SK-N-SH treated with all-trans-retinoic acid at 6 μM for 48 hours (cell line): ENCODE data around the gene CYLC2.

Experiments
- ATAC-seq: fragments of 200-7000 bp; cut with Tn5 transposase; 3 replicates; pipeline ENCODE4 v1.9.1; 2020; ENCODE audit warnings: mild to moderate bottlenecking, moderate library complexity
- ARNTL ChIP-seq: fragments of 450-650 bp; formaldehyde crosslinking; IDR thresholded peaks from 2 replicates; pipeline ENCODE4 v1.5.0; 2020; ENCODE audit warnings: low read depth, mild to moderate bottlenecking, moderate library complexity, borderline replicate concordance
- BACH2 ChIP-seq: fragments of 250-450 bp; sonication (Bioruptor Pico); IDR thresholded peaks from 2 replicates; pipeline ENCODE4 v1.9.0; 2021; ENCODE audit warnings: mild to moderate bottlenecking, borderline replicate concordance
- CREB5 ChIP-seq: fragments of 250-450 bp; sonication (Bioruptor Pico); IDR thresholded peaks from 2 replicates; pipeline ENCODE4 v1.5.1; 2020; ENCODE audit warnings: low read depth, mild to moderate bottlenecking, moderate library complexity
- CSDC2 ChIP-seq: fragments of 250-450 bp; sonication (Bioruptor Pico); IDR thresholded peaks from 2 replicates; pipeline ENCODE4 v1.5.0; 2020; ENCODE audit warnings: mild to moderate bottlenecking, moderate library complexity
- CSRNP3 ChIP-seq: fragments of 250-450 bp; sonication (Bioruptor Pico); IDR thresholded peaks from 2 replicates; pipeline ENCODE4 v1.5.1; 2021; ENCODE audit warnings: mild to moderate bottlenecking, moderate library complexity
- ESRRG ChIP-seq: fragments of 250-450 bp; sonication (Bioruptor Pico); IDR thresholded peaks from 2 replicates; pipeline ENCODE4 v1.6.1; 2021; ENCODE audit warnings: mild to moderate bottlenecking
- GLIS3 ChIP-seq: fragments of 250-450 bp; sonication (Bioruptor Pico); IDR thresholded peaks from 2 replicates; pipeline ENCODE4 v1.5.0; 2020; ENCODE audit warnings: mild to moderate bottlenecking, moderate library complexity
- OSR1 ChIP-seq: fragments of 250-450 bp; sonication (Bioruptor Pico); IDR thresholded peaks from 2 replicates; pipeline ENCODE4 v1.8.0; 2022; ENCODE audit warnings: moderate library complexity, mild to moderate bottlenecking, inconsistent platforms
- POU6F1 ChIP-seq: fragments of 250-450 bp; sonication (Bioruptor Pico); IDR thresholded peaks from 2 replicates; pipeline ENCODE4 v1.8.0; 2021; ENCODE audit warnings: low read depth, mild to moderate bottlenecking, moderate library complexity, borderline replicate concordance
- PPARA ChIP-seq: fragments of 250-450 bp; sonication (Bioruptor Pico); IDR thresholded peaks from 2 replicates; pipeline ENCODE4 v1.5.0; 2020; ENCODE audit warnings: mild to moderate bottlenecking, borderline replicate concordance
- RARB ChIP-seq: fragments of 250-450 bp; sonication (Bioruptor Pico); IDR thresholded peaks from 2 replicates; pipeline ENCODE4 v1.8.0; 2021; ENCODE audit warnings: mild to moderate bottlenecking, moderate library complexity
- SNAI2 ChIP-seq: fragments of 250-450 bp; sonication (Bioruptor Pico); IDR thresholded peaks from 2 replicates; pipeline ENCODE4 v1.5.0; 2020; ENCODE audit warnings: mild to moderate bottlenecking, moderate library complexity
- TCF4 ChIP-seq: fragments of 250-450 bp; sonication (Bioruptor Pico); IDR thresholded peaks from 2 replicates; pipeline ENCODE4 v1.8.0; 2021; ENCODE audit warnings: mild to moderate bottlenecking, moderate library complexity, borderline replicate concordance
- TOX ChIP-seq: fragments of 250-450 bp; sonication (Bioruptor Pico); IDR thresholded peaks from 2 replicates; pipeline ENCODE4 v1.8.0; 2021; ENCODE audit warnings: mild to moderate bottlenecking, moderate library complexity, borderline replicate concordance
- TSHZ2 ChIP-seq: fragments of 250-450 bp; sonication (Bioruptor Pico); IDR thresholded peaks from 2 replicates; pipeline ENCODE4 v1.5.0; 2020; ENCODE audit warnings: mild to moderate bottlenecking, moderate library complexity
- ZC3H10 ChIP-seq: fragments of 250-450 bp; sonication (Bioruptor Pico); IDR thresholded peaks from 2 replicates; pipeline ENCODE4 v1.5.1; 2021; ENCODE audit warnings: mild to moderate bottlenecking, moderate library complexity
- ZFP3 ChIP-seq: fragments of 250-450 bp; sonication (Bioruptor Pico); IDR thresholded peaks from 2 replicates; pipeline ENCODE4 v1.5.0; 2020; ENCODE audit warnings: mild to moderate bottlenecking, moderate library complexity
- ZFP30 ChIP-seq: fragments of 450-650 bp; formaldehyde crosslinking; IDR thresholded peaks from 2 replicates; pipeline ENCODE4 v1.5.0; 2022; ENCODE audit warnings: mild to moderate bottlenecking, moderate library complexity
- ZNF565 ChIP-seq: fragments of 450-650 bp; formaldehyde crosslinking; conservative IDR thresholded peaks from 2 replicates; pipeline ENCODE4 v1.5.0; 2020; ENCODE audit warnings: low read depth, mild to moderate bottlenecking, moderate library complexity
- ZNF70 ChIP-seq: fragments of 450-650 bp; formaldehyde crosslinking; IDR thresholded peaks from 2 replicates; pipeline ENCODE4 v1.5.0; 2020; ENCODE audit warnings: mild to moderate bottlenecking, moderate library complexity
- ZNF8 ChIP-seq: fragments of 450-650 bp; formaldehyde crosslinking; IDR thresholded peaks from 2 replicates; pipeline ENCODE4 v1.5.0; 2020; ENCODE audit warnings: mild to moderate bottlenecking, moderate library complexity
- TF ChIP-seq, protein P1 (sequence below): fragments of 250-450 bp; sonication (Bioruptor Pico); IDR thresholded peaks from 2 replicates; pipeline ENCODE4 v1.8.0; 2020; ENCODE audit warnings: mild to moderate bottlenecking, moderate library complexity, borderline replicate concordance

Gene CYLC2

GRCh38 chr9:102972780-102973179 lies 22.4 kb upstream of the CYLC2 start (continued):
- no peak for TF ChIP-seq ZNF70
- TF ChIP-seq OSR1 (CRISPR knock-in tag) = no peak

GRCh38 chr9:102974530-102974929 lies 20.6 kb upstream of the CYLC2 start:
- ATAC-seq = no peak
- TF ChIP-seq ARNTL (CRISPR knock-in tag) (no peak), ESRRG (CRISPR knock-in tag) (no peak), TCF4 (CRISPR knock-in tag) (no peak), TSHZ2 (CRISPR knock-in tag) (no peak), ZFP30 (no peak), GLIS3 (CRISPR knock-in tag) (no peak), OSR1 (CRISPR knock-in tag) (no peak), BACH2 (no peak), CSRNP3 (CRISPR knock-in tag) (no peak), ZNF70 (no peak), ZFP3 (CRISPR knock-in tag) (no peak), CREB5 (no peak), ZNF8 (CRISPR knock-in tag) (no peak), ZC3H10 (CRISPR knock-in tag) (no peak), CSDC2 (CRISPR knock-in tag) (no peak), RARB (CRISPR knock-in tag) (no peak), SNAI2 (no peak), ZNF565 (CRISPR knock-in tag) (no peak)
- TF ChIP-seq, protein P1, sequence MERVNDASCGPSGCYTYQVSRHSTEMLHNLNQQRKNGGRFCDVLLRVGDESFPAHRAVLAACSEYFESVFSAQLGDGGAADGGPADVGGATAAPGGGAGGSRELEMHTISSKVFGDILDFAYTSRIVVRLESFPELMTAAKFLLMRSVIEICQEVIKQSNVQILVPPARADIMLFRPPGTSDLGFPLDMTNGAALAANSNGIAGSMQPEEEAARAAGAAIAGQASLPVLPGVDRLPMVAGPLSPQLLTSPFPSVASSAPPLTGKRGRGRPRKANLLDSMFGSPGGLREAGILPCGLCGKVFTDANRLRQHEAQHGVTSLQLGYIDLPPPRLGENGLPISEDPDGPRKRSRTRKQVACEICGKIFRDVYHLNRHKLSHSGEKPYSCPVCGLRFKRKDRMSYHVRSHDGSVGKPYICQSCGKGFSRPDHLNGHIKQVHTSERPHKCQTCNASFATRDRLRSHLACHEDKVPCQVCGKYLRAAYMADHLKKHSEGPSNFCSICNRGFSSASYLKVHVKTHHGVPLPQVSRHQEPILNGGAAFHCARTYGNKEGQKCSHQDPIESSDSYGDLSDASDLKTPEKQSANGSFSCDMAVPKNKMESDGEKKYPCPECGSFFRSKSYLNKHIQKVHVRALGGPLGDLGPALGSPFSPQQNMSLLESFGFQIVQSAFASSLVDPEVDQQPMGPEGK (CRISPR knock-in tag) = no peak

DNA sequence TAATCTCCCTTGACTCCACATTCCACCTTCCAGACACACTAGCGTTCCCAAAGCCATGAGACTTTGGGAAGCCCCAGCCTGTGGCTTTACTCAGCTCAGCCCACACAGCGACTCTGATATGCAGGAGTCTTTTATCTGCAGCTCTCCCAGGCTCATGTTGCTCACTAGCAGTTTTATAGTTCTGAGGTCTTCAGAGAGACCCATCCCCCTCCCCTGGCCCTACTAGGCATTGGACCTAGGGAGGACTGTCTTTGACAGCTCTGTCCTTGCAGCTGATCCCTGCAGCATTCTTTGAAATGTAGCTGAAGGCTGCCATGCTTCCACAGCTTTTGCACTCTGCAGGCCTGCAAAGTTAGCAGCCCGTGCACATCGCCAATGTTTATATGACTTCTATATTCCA lies 19.9 kb upstream of the CYLC2 start:
- TF ChIP-seq TCF4 (CRISPR knock-in tag) (no peak), ZC3H10 (CRISPR knock-in tag) (no peak), POU6F1 (CRISPR knock-in tag) (no peak)
- ATAC-seq = no peak

DNA sequence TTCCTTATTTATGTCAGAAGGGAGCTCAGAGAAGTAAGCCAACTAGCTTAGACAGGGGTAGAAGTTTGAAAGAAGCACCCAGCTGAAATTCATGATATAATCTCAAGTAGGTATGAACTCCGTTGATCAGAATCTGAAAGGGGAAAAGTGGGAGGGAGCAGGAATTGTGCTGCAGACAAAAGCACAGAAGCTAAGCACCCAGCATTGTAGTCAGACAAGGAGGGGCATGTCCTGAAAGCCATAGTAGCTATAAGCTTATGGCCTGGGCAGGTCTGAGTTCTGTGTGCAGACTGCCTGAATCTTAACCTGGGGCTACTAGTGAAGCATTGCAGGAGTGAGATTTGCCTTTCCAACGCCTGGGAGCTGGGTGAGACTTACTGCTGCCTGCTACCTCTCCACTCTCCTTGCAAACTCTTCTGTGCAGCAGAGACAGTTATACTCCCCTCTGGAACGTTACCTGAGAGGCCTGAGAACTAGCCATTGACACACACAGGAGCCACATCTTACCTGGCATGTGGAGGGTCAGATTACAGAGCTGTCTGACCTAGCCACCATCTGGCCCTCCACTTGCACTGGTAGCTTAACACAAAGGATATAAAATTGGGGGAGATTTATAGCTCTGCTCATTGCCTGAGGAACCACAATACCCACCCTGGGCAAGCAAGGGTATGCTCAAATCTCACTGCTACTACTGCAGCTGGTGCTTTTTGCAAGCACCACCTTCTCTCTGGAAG lies 9.8 kb upstream of the CYLC2 start:
- no peak for ATAC-seq
- no peak for TF ChIP-seq ARNTL (CRISPR knock-in tag)
- TF ChIP-seq TSHZ2 (CRISPR knock-in tag) = no peak
- TF ChIP-seq PPARA (CRISPR knock-in tag) = no peak
- no peak for TF ChIP-seq ZNF8 (CRISPR knock-in tag)
- no peak for TF ChIP-seq TCF4 (CRISPR knock-in tag)
- no peak for TF ChIP-seq BACH2
- no peak for TF ChIP-seq ESRRG (CRISPR knock-in tag)
- no peak for TF ChIP-seq CSDC2 (CRISPR knock-in tag)
- TF ChIP-seq POU6F1 (CRISPR knock-in tag) = no peak
- TF ChIP-seq TOX = no peak
